Colonic mucosa (tissue), 4 donors: ENCODE data around the gene MPDU1. TPM values are rescaled to one million over a fixed set of nuclear protein-coding genes. Genes with fewer than 3 reads are reported as not detected.
"Not testable (repeated sequence)": the region's sequence is repeated elsewhere in the genome, so short reads cannot be mapped to it uniquely, and the experiment has no call there.

Experiments
- DNase-seq: peaks from one replicate; pipeline ENCODE4 v3.0.0-alpha.2; 2020
- H3K27ac ChIP-seq: fragments of 200-600 bp; one replicate; pipeline ENCODE4 v1.8.0; 2021
- H3K27me3 ChIP-seq: fragments of 200-600 bp; one replicate; pipeline ENCODE4 v1.8.0; 2021
- H3K36me3 ChIP-seq: fragments of 200-600 bp; one replicate; pipeline ENCODE4 v1.8.0; 2021
- H3K4me1 ChIP-seq: fragments of 200-600 bp; one replicate; pipeline ENCODE4 v1.8.0; 2021; ENCODE audit warnings: mild to moderate bottlenecking
- H3K4me3 ChIP-seq: fragments of 200-600 bp; one replicate; pipeline ENCODE4 v1.8.0; 2021
- H3K9ac ChIP-seq, 2 donors: one replicate each; pipeline ENCODE4 v1.7.0; 2013; ENCODE audit warnings: control low read depth in 2 of 2, low read depth in 2 of 2, low read length in 2 of 2
- H3K9me3 ChIP-seq: fragments of 200-600 bp; one replicate; pipeline ENCODE4 v1.8.0; 2021
- CTCF ChIP-seq: fragments of 200-600 bp; IDR thresholded peaks from one replicate; pipeline ENCODE4 v1.8.0; 2022; ENCODE audit warnings: antibody characterized with exemption, mild to moderate bottlenecking
- intact Hi-C: fragments of 100-400 bp; cut with DNase I; formaldehyde crosslinking; loops from one replicate; pipeline ENCODE4 v1.14.1; 2022
- total RNA-seq, 2 donors: library from RNA; stranded (reverse); fragmentation: NEBNext Ultra II Directional in 1 of 2; extraction: Animal tissue kit (Norgen Biotek cat#: 25700) in 1 of 2; gene quantifications; one replicate each; pipeline ENCODE4 v1.2.1, GENCODE V29; 2021
- donor health status: healthy.
- donor health status: DM: no; HTN: no; CAD: no.
- donor health status: DM: no; HTN: no; CAD: no.

The MPDU1 gene
- total RNA-seq, 2 donors from 2014 or later = 80.1 to 111 TPM

- TF ChIP-seq CTCF = no peak
- peaks cover 45% of the 10 kb centered on the region for H3K36me3 ChIP-seq
- H3K9me3 ChIP-seq = no peaks in the 10 kb centered on the region
- H3K4me1 ChIP-seq = peaks cover 3% of the 10 kb centered on the region
- no peak overlapping the region for H3K9ac ChIP-seq
- no peak overlapping the region for H3K4me3 ChIP-seq
- H3K27ac ChIP-seq = no peak overlapping the region
- no peak for DNase-seq
- intact Hi-C loops = no loop called here
- no peaks in the 10 kb centered on the region for H3K27me3 ChIP-seq
Measured at GRCh38 chr17:7590743-7591142, 7.1 kb downstream of the MPDU1 start.

- intact Hi-C loops = no loop called here
- Histone ChIP-seq H3K36me3 (peaks cover 47% of the 10 kb centered on the region), H3K27ac (no peak overlapping the region), H3K9ac (no peak overlapping the region), H3K4me3 (no peak overlapping the region), H3K4me1 (peaks cover 3% of the 10 kb centered on the region), H3K9me3 (no peaks in the 10 kb centered on the region), H3K27me3 (no peaks in the 10 kb centered on the region)
- DNase-seq = no peak
- no peak for TF ChIP-seq CTCF
Measured at GRCh38 chr17:7591596-7591995, 7.9 kb downstream of the MPDU1 start.

GRCh38 chr17:7592422-7593021 lies 8.9 kb downstream of the MPDU1 start:
- no peak for DNase-seq
- peaks cover 3% of the 10 kb centered on the region for H3K4me1 ChIP-seq
- intact Hi-C loops = no loop called here
- H3K27me3 ChIP-seq = no peaks in the 10 kb centered on the region
- H3K4me3 ChIP-seq = no peak overlapping the region
- no peak overlapping the region for H3K9ac ChIP-seq
- H3K36me3 ChIP-seq = peaks cover 53% of the 10 kb centered on the region
- no peaks in the 10 kb centered on the region for H3K9me3 ChIP-seq
- no peak overlapping the region for H3K27ac ChIP-seq
- TF ChIP-seq CTCF = no peak

- H3K9ac ChIP-seq = no peak overlapping the region
- H3K27ac ChIP-seq = no peak overlapping the region
- peaks cover 3% of the 10 kb centered on the region for H3K4me1 ChIP-seq
- no peaks in the 10 kb centered on the region for H3K9me3 ChIP-seq
- no peak for TF ChIP-seq CTCF
- intact Hi-C loops = no loop called here
- no peak for DNase-seq
- H3K27me3 ChIP-seq = no peaks in the 10 kb centered on the region
- H3K36me3 ChIP-seq = peaks cover 53% of the 10 kb centered on the region
- H3K4me3 ChIP-seq = no peak overlapping the region
Measured at GRCh38 chr17:7593296-7593695, 9.6 kb downstream of the MPDU1 start.

GRCh38 chr17:7597561-7597960 lies 13.9 kb downstream of the MPDU1 start:
- H3K9me3 ChIP-seq, H3K4me1 ChIP-seq, H3K27ac ChIP-seq, H3K27me3 ChIP-seq, DNase-seq, H3K9ac ChIP-seq, H3K4me3 ChIP-seq, intact Hi-C loops: not testable (repeated sequence)
- peaks cover 48% of the 10 kb centered on the region for H3K36me3 ChIP-seq

GRCh38 chr17:7606280-7606679 lies 22.6 kb downstream of the MPDU1 start:
- H3K36me3 ChIP-seq = no peaks in the 10 kb centered on the region

More at GRCh38 chr17:7606280-7606679, 22.6 kb downstream of the MPDU1 start:
- Histone ChIP-seq H3K4me3 (no peak overlapping the region), H3K27ac (no peak overlapping the region), H3K9me3 (no peaks in the 10 kb centered on the region), H3K4me1 (no peaks in the 10 kb centered on the region), H3K27me3 (no peaks in the 10 kb centered on the region), H3K9ac (no peak overlapping the region)
- DNase-seq = no peak
- intact Hi-C loops = no loop called here
- TF ChIP-seq CTCF = no peak
